Chondrocyte (in vitro differentiated cells): ENCODE data around the gene CDKN1C. TPM values are rescaled to one million over a fixed set of nuclear protein-coding genes. Genes with fewer than 3 reads are reported as not detected.
A peak's percentile ranks its signal among the peaks of the same experiment; 100 is the strongest.

Source experiments
- DNase-seq: peaks from one replicate; pipeline ENCODE4 v3.0.0; 2021; ENCODE audit warnings: mixed read lengths, low spot score
- H3K27ac Mint-ChIP-seq: one replicate; pipeline ENCODE4 v1.8.0; 2021; ENCODE audit warnings: mild to moderate bottlenecking, moderate library complexity, mixed read lengths; ENCODE audit not compliant: unreplicated experiment
- H3K27me3 Mint-ChIP-seq: 2 replicates; pipeline ENCODE4 v1.8.0; 2021; ENCODE audit warnings: low read depth, mixed read lengths
- H3K36me3 Mint-ChIP-seq: 2 replicates; pipeline ENCODE4 v1.8.0; 2021; ENCODE audit warnings: low read depth, mixed read lengths
- H3K4me1 Mint-ChIP-seq: 2 replicates; pipeline ENCODE4 v1.8.0; 2021; ENCODE audit warnings: low read depth, mild to moderate bottlenecking, mixed read lengths
- H3K4me3 Mint-ChIP-seq: one replicate; pipeline ENCODE4 v1.8.0; 2021; ENCODE audit warnings: mild to moderate bottlenecking, moderate library complexity, mixed read lengths; ENCODE audit not compliant: unreplicated experiment
- H3K9me3 Mint-ChIP-seq: 2 replicates; pipeline ENCODE4 v1.8.0; 2021; ENCODE audit warnings: low read depth, mixed read lengths
- CTCF ChIP-seq: fragments of 200-600 bp; sonication (generic); IDR thresholded peaks from 2 replicates; pipeline ENCODE4 v1.5.0; 2021; ENCODE audit warnings: antibody characterized with exemption, mild to moderate bottlenecking, moderate library complexity
- total RNA-seq: library from RNA; stranded (reverse); gene quantifications from 3 replicates; pipeline ENCODE4 v1.2.1, GENCODE V29; 2021

Gene CDKN1C
- total RNA-seq, 1 donor from 2014 or later, result 14.6 TPM

GRCh38 chr11:2931771-2932738 is 46.5 kb upstream of the CDKN1C start:
- Mint-ChIP-seq H3K36me3 (peaks cover 1% of the 10 kb centered on the region), H3K4me1 (peaks cover 41% of the 10 kb centered on the region), H3K27ac (peak overlapping the region; percentile 83), H3K9me3 (no peaks in the 10 kb centered on the region), H3K27me3 (no peaks in the 10 kb centered on the region), H3K4me3 (no peak overlapping the region)
- TF ChIP-seq CTCF, result no peak
- DNase-seq, result peak; percentile 90

- TF ChIP-seq CTCF, result no peak
- Mint-ChIP-seq H3K27ac (no peak overlapping the region), H3K9me3 (no peaks in the 10 kb centered on the region), H3K4me1 (peaks cover 48% of the 10 kb centered on the region), H3K27me3 (no peaks in the 10 kb centered on the region), H3K4me3 (no peak overlapping the region), H3K36me3 (no peaks in the 10 kb centered on the region)
- DNase-seq, result no peak
Observed at GRCh38 chr11:2931420-2931746, 45.8 kb upstream of the CDKN1C start.

- TF ChIP-seq CTCF, result peak; percentile 84
- peaks cover 48% of the 10 kb centered on the region for H3K4me1 Mint-ChIP-seq
- no peaks in the 10 kb centered on the region for H3K36me3 Mint-ChIP-seq
- peak overlapping the region; percentile 70 for H3K4me3 Mint-ChIP-seq
- H3K27ac Mint-ChIP-seq, result peak overlapping the region; percentile 96
- no peaks in the 10 kb centered on the region for H3K9me3 Mint-ChIP-seq
- DNase-seq, result peak; percentile 94
- H3K27me3 Mint-ChIP-seq, result no peaks in the 10 kb centered on the region
Observed at GRCh38 chr11:2930704-2931419, 45.3 kb upstream of the CDKN1C start.

- H3K4me1 Mint-ChIP-seq, result peaks cover 48% of the 10 kb centered on the region
- peak overlapping the region; percentile 96 for H3K27ac Mint-ChIP-seq
- H3K36me3 Mint-ChIP-seq, result no peaks in the 10 kb centered on the region
- no peaks in the 10 kb centered on the region for H3K9me3 Mint-ChIP-seq
- H3K4me3 Mint-ChIP-seq, result peak overlapping the region; percentile 70
- TF ChIP-seq CTCF, result no peak
- DNase-seq, result peak; percentile 91
- H3K27me3 Mint-ChIP-seq, result no peaks in the 10 kb centered on the region
Observed at GRCh38 chr11:2929950-2930703, 44.6 kb upstream of the CDKN1C start.

- Mint-ChIP-seq H3K36me3 (no peaks in the 10 kb centered on the region), H3K4me1 (peaks cover 54% of the 10 kb centered on the region), H3K27ac (peak overlapping the region; percentile 96), H3K9me3 (no peaks in the 10 kb centered on the region), H3K27me3 (no peaks in the 10 kb centered on the region), H3K4me3 (peak overlapping the region; percentile 70)
- DNase-seq, result peak; percentile 90
- no peak for TF ChIP-seq CTCF
Observed at GRCh38 chr11:2929531-2929949, 44.0 kb upstream of the CDKN1C start.
